HCT116 (cell line): ENCODE results near the gene MT4. TPM values are rescaled to one million over a fixed set of nuclear protein-coding genes. Genes with fewer than 3 reads are reported as not detected.
A peak's percentile ranks its signal among the peaks of the same experiment; 100 is the strongest.

Source experiments
- ATAC-seq: fragments of 200-7000 bp; cut with Tn5 transposase; 2 replicates; pipeline ENCODE4 v1.9.1; 2020; ENCODE audit warnings: mild to moderate bottlenecking, moderate library complexity
- BruUV-seq: library from RNA; stranded (reverse); fragments of 400-500 nt; replicated peaks from 2 replicates; lab custom pipeline; 2021; lab: Mats Ljungman, UMichigan
- CTCF ChIA-PET: fragments of 300-600 bp; sonication (Branson Sonifier 250); formaldehyde crosslinking; loops from one replicate; lab custom pipeline; 2021; ENCODE audit warnings: antibody characterized with exemption; lab: Charles Lee
- POLR2A ChIA-PET: fragments of 300-600, 350-600 bp; sonication (Branson Sonifier 250); formaldehyde crosslinking; loops from one replicate; lab custom pipeline; 2021; ENCODE audit warnings: antibody characterized with exemption; lab: Charles Lee
- RAD21 ChIA-PET, 2 experiments: fragments of 300-600 bp; sonication (Branson Sonifier 250); formaldehyde crosslinking; loops; one replicate each; lab custom pipeline; 2023; ENCODE audit warnings: low total read pairs in 2 of 2; ENCODE audit not compliant: uncharacterized antibody in 2 of 2, unreplicated experiment in 2 of 2, low non-redundant PET in 1 of 2; lab: Charles Lee
- DNase-seq: peaks from one replicate; pipeline ENCODE4 v3.0.0-alpha.2; 2010; ENCODE audit warnings: low read depth, low spot score
- H2AFZ ChIP-seq: fragments of 200-600 bp; shearing (Covaris generic), sonication (generic); 2 replicates; pipeline ENCODE4 v1.6.1; 2017; ENCODE audit warnings: low read depth, mixed run types, mixed read lengths, antibody characterized with exemption, low read length; ENCODE audit not compliant: poor library complexity, severe bottlenecking
- H3K27ac ChIP-seq: 2 replicates; pipeline ENCODE4 v1.5.1; 2012; ENCODE audit warnings: low read depth, low read length
- H3K27me3 ChIP-seq: fragments of 200-600 bp; sonication (generic); 2 replicates; pipeline ENCODE4 v1.6.1; 2016; ENCODE audit warnings: mixed run types, low read length, mixed read lengths; ENCODE audit not compliant: insufficient read depth
- H3K36me3 ChIP-seq, 2 experiments: fragments of 200-500 bp in 1 of 2; fragments of 200-600 bp in 1 of 2; sonication (Bioruptor generic) in 1 of 2; sonication (generic) in 1 of 2; 2 replicates each; pipeline versions ENCODE4 v1.5.1 to v1.6.1; 2014 to 2016; ENCODE audit warnings: low read length in 2 of 2, inconsistent platforms in 1 of 2, mixed read lengths in 1 of 2, mixed run types in 1 of 2; ENCODE audit not compliant: insufficient read depth in 2 of 2, control insufficient read depth in 1 of 2
- H3K4me1 ChIP-seq, 2 experiments: fragments of 200-600 bp in 1 of 2; sonication (generic) in 1 of 2; 2 replicates each; pipeline versions ENCODE4 v1.5.1 to v1.6.1; 2012 to 2017; ENCODE audit warnings: low read length in 2 of 2, inconsistent platforms in 1 of 2, mild to moderate bottlenecking in 1 of 2, mixed read lengths in 1 of 2, mixed run types in 1 of 2, moderate library complexity in 1 of 2; ENCODE audit not compliant: insufficient read depth in 2 of 2, control insufficient read depth in 1 of 2
- H3K4me2 ChIP-seq: fragments of 200-600 bp; sonication (generic); 2 replicates; pipeline ENCODE4 v1.6.1; 2017; ENCODE audit warnings: mixed run types, low read length, mixed read lengths
- H3K4me3 ChIP-seq, 2 experiments: fragments of 200-600 bp in 1 of 2; sonication (generic) in 1 of 2; replicated peaks in 1 of 2; 2 replicates each; pipeline ENCODE4 v1.5.1; 2011 to 2016; ENCODE audit warnings: low read length in 2 of 2, control low read depth in 1 of 2, low read depth in 1 of 2, mild to moderate bottlenecking in 1 of 2, mixed read lengths in 1 of 2, mixed run types in 1 of 2
- H3K79me2 ChIP-seq: fragments of 200-600 bp; sonication (generic); 2 replicates; pipeline ENCODE4 v1.6.1; 2017; ENCODE audit warnings: mild to moderate bottlenecking, mixed run types, low read length, moderate library complexity, mixed read lengths; ENCODE audit not compliant: insufficient read depth
- H3K9ac ChIP-seq: fragments of 200-600 bp; sonication (generic); 2 replicates; pipeline ENCODE4 v1.6.1; 2016; ENCODE audit warnings: low read length, mixed read lengths
- H3K9me2 ChIP-seq: fragments of 200-600 bp; sonication (generic), shearing (Covaris generic); 2 replicates; pipeline ENCODE4 v1.6.1; 2017; ENCODE audit warnings: mixed run types, mild to moderate bottlenecking, moderate library complexity; ENCODE audit not compliant: insufficient read depth
- H3K9me3 ChIP-seq, 2 experiments: fragments of 200-500 bp in 1 of 2; fragments of 200-600 bp in 1 of 2; sonication (Bioruptor generic) in 1 of 2; sonication (generic) in 1 of 2; 2 replicates each; pipeline ENCODE4 v1.6.1; 2014 to 2017; ENCODE audit warnings: low read length in 2 of 2, mixed read lengths in 2 of 2, inconsistent platforms in 1 of 2, low read depth in 1 of 2, mild to moderate bottlenecking in 1 of 2, mixed run types in 1 of 2, moderate library complexity in 1 of 2; ENCODE audit not compliant: control insufficient read depth in 1 of 2, insufficient read depth in 1 of 2
- H4K20me1 ChIP-seq: fragments of 200-600 bp; sonication (generic), shearing (Covaris generic); 2 replicates; pipeline ENCODE4 v1.6.1; 2017; ENCODE audit warnings: mixed run types, mild to moderate bottlenecking, moderate library complexity; ENCODE audit not compliant: insufficient read depth
- ATF3 ChIP-seq: IDR thresholded peaks from 2 replicates; pipeline ENCODE4 v1.6.1; 2012
- CBX3 ChIP-seq: IDR thresholded peaks from 2 replicates; pipeline ENCODE4 v1.6.1; 2012; ENCODE audit warnings: low read depth
- CEBPB ChIP-seq: IDR thresholded peaks from 2 replicates; pipeline ENCODE4 v1.6.1; 2012; ENCODE audit warnings: low read depth
- EGR1 ChIP-seq: IDR thresholded peaks from 2 replicates; pipeline ENCODE4 v1.6.1; 2012; ENCODE audit warnings: low read depth
- EZH2 ChIP-seq: fragments of 200-600 bp; sonication (generic); IDR thresholded peaks from 2 replicates; pipeline ENCODE4 v1.6.1; 2017; ENCODE audit warnings: antibody characterized with exemption, mixed run types
- JUND ChIP-seq: IDR thresholded peaks from 2 replicates; pipeline ENCODE4 v1.6.1; 2012
- MAX ChIP-seq: IDR thresholded peaks from 2 replicates; pipeline ENCODE4 v1.6.1; 2012
- POLR2AphosphoS5 ChIP-seq: IDR thresholded peaks from 2 replicates; pipeline ENCODE4 v1.6.1; 2011; ENCODE audit warnings: mild to moderate bottlenecking, low read depth, low read length, moderate library complexity
- RAD21 ChIP-seq: IDR thresholded peaks from 2 replicates; pipeline ENCODE4 v1.6.1; 2012; ENCODE audit warnings: low read depth, mild to moderate bottlenecking
- REST ChIP-seq: IDR thresholded peaks from 2 replicates; pipeline ENCODE4 v1.6.1; 2012; ENCODE audit warnings: low read depth
- SIN3A ChIP-seq: IDR thresholded peaks from 2 replicates; pipeline ENCODE4 v1.6.1; 2012; ENCODE audit warnings: low read depth
- SP1 ChIP-seq: IDR thresholded peaks from 2 replicates; pipeline ENCODE4 v1.6.1; 2012; ENCODE audit warnings: low read depth
- SRF ChIP-seq: IDR thresholded peaks from 2 replicates; pipeline ENCODE4 v1.6.1; 2012; ENCODE audit warnings: low read depth
- TCF7L2 ChIP-seq: IDR thresholded peaks from 2 replicates; pipeline ENCODE4 v1.7.0; 2011; ENCODE audit warnings: borderline replicate concordance, inconsistent platforms; ENCODE audit not compliant: insufficient read depth, insufficient read length; ENCODE audit errors: extremely low read depth
- ZFX ChIP-seq: fragments of 450-650 bp; IDR thresholded peaks from 2 replicates; pipeline ENCODE4 v1.6.1; 2017
- intact Hi-C: fragments of 100-400 bp; cut with micrococcal nuclease; formaldehyde crosslinking; loops from 2 replicates; pipeline ENCODE4 v1.10.0; 2022
- total RNA-seq: library from RNA; stranded (reverse); gene quantifications from one replicate; pipeline ENCODE4 v1.2.1, GENCODE V29; 2021; ENCODE audit not compliant: unreplicated experiment
- TF ChIP-seq, protein P1 (sequence below): IDR thresholded peaks from 2 replicates; pipeline ENCODE4 v1.6.1; 2011; ENCODE audit warnings: mild to moderate bottlenecking, low read length, moderate library complexity; ENCODE audit not compliant: insufficient replicate concordance; ENCODE audit errors: extremely low read depth

Gene MT4
- total RNA-seq, 1 experiment from 2014 or later: not detected

GRCh38 chr16:56547949-56548567 lies 16.8 kb upstream of the MT4 start:
- Histone ChIP-seq H3K9me3 (no peaks in the 10 kb centered on the region), H3K4me1 (peaks cover 13 to 25% of the 10 kb centered on the region in 2 experiments; a peak in 3 of 4 replicates), H3K79me2 (no peaks in the 10 kb centered on the region), H3K27ac (no peak overlapping the region), H4K20me1 (no peaks in the 10 kb centered on the region), H3K36me3 (no peaks in the 10 kb centered on the region), H3K9ac (no peak overlapping the region), H3K4me2 (peak overlapping the region; percentile 32; the same call in 1 of the 2 replicates), H3K4me3 (no peak overlapping the region), H3K27me3 (0 out of 2 replicates have a peak, but pooled peaks cover 5% of the 10 kb centered on the region), H3K9me2 (no peaks in the 10 kb centered on the region), H2AFZ (no peak overlapping the region)
- ATAC-seq (no peak), DNase-seq (no peak)
- ChIA-PET POLR2A (interaction anchor here (0.6 to 1.3 kb wide), 2 partner anchors 78 to 355 kb away, joined by 3 read pairs; partner anchors contain the start of gene MT1E), CTCF (interaction anchor here (0.6 kb wide), 1 partner anchor 77 kb away, joined by 3 read pairs; the partner anchor contains the start of gene MT1E)
- TF ChIP-seq POLR2AphosphoS5 (no peak), TCF7L2 (no peak), RAD21 (no peak), CEBPB (no peak), REST (no peak), SRF (no peak), CBX3 (no peak), JUND (no peak), SP1 (no peak), ATF3 (no peak), EZH2 (no peak), MAX (no peak), ZFX (no peak), SIN3A (no peak), EGR1 (no peak)
- TF ChIP-seq, protein P1, sequence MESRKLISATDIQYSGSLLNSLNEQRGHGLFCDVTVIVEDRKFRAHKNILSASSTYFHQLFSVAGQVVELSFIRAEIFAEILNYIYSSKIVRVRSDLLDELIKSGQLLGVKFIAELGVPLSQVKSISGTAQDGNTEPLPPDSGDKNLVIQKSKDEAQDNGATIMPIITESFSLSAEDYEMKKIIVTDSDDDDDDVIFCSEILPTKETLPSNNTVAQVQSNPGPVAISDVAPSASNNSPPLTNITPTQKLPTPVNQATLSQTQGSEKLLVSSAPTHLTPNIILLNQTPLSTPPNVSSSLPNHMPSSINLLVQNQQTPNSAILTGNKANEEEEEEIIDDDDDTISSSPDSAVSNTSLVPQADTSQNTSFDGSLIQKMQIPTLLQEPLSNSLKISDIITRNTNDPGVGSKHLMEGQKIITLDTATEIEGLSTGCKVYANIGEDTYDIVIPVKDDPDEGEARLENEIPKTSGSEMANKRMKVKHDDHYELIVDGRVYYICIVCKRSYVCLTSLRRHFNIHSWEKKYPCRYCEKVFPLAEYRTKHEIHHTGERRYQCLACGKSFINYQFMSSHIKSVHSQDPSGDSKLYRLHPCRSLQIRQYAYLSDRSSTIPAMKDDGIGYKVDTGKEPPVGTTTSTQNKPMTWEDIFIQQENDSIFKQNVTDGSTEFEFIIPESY: no peak
- TF ChIP-seq, all 23 proteins: peak for 0
- intact Hi-C loops: no loop called here
- BruUV-seq: no TSS peak
- RAD21 ChIA-PET: no interaction called here
